PFSK-1 (cell line): ENCODE data around the gene CLTCL1.

Source experiments
- REST ChIP-seq, 2 experiments: IDR thresholded peaks; 2 replicates each; pipeline versions ENCODE4 v1.6.1 to v1.8.0; 2011 to 2012; ENCODE audit warnings: low read depth in 2 of 2, low read length in 2 of 2, control low read depth in 1 of 2, inconsistent platforms in 1 of 2, mild to moderate bottlenecking in 1 of 2, moderate library complexity in 1 of 2; ENCODE audit not compliant: insufficient read depth in 1 of 2
- TAF1 ChIP-seq: IDR thresholded peaks from 2 replicates; pipeline ENCODE4 v1.6.1; 2012; ENCODE audit warnings: low read length, control low read depth, borderline replicate concordance; ENCODE audit not compliant: insufficient read depth

GRCh38 chr22:19225560-19225959 is 66.0 kb downstream of the CLTCL1 start:
- no peak for TF ChIP-seq TAF1
- TF ChIP-seq REST (IDR thresholded peaks at IDR 0.05; ENCODE audit: insufficient read depth in 1 of 2, low read depth in 2 of 2, low read length in 2 of 2), result no peak
